Activated CD8-positive, alpha-beta memory T cell treated with anti-CD3 and anti-CD28 coated beads for 48 hours (primary cell): ENCODE results near the gene ZIC4.

Source experiments
- DNase-seq, 3 experiments: peaks; one replicate each; pipeline ENCODE4 v3.0.0-alpha.2; 2020; ENCODE audit warnings: low read depth in 2 of 3, low spot score in 2 of 3

ZIC4 gene

DNA sequence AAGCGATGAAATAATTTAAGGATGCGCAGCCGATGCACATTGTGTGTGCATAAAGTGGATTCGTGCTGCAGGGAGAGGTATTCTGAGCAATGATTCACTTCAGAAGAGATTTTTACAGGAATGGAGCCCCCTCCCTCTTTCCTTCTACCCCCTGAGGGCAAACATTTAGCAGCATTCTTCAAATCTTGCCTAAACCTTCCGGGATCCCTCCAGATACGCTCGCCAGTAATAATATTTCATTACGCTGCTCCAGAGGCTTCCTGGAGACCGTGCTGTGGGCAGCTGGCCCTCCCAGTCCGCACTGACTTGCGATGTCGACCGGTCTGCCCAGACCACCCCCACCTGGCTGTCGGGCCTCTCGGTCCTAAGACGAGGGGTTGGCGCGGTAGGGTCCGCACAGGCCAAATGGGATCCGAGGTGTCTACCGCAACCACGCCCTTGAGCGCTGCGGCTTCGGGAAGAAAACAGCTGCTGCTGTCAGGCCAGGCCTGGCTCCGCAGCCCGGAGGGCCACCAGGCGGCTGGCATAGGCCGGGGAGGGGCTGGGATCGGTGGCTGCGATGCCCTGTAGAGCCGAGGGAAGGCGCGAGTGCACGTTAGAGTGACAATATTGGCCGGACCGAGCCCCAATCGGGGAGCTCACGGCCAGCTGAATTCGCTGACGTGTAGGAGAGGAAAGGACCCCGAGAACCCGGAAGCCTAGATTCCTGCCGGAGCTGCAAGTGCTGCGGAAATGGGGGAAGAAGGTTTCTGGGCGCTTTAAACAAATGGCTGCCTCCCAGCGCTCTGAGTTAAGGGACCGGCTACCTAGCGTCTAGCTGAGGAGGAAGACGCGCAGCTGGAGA is 14.3 kb downstream of the ZIC4 start:
- DNase-seq = no peak

DNA sequence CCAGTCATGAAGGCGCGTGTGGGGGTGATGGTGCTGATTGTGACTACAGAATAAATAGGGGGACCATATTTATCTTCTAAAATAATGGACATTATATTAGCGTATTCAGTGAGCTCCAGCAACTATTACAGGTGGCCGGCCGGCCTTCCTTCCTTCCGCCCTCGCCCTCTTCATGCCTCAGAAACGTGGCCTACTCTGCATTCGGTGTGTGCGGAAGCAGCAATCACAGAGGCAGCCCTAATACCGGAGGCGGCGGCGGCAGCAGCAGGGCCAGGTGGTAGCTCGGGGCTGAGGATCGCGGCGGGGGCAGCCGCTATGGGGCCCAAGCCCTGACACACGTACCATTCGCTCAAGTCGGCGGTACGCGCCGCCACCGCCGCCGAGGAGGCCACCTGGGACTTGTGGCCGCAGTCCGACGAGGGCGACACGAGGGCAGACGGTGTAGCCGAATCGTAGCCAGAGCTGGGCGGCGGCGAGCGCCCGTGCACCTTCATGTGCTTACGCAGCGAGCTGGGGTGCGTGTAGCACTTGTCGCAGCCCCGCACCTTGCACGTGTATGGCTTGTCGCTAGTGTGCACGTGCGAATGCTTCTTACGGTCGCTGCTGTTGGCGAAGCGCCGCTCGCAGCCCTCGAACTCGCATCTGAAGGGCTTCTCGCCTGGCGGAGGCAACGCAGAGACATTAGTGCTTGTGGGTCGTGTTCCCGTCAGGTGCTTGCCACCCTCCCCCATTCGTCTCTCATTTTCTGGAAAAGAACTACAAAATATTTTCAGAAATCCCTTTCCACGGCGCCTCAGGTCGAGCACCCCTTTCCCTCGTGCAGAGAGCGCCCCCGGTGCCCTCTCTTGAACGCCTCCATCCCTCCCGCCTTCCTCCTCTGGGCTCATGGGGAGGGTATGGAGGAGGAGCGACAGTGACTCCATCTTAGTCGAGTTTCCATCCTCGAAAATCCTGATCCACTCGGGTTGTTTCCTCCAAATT is 15.5 kb downstream of the ZIC4 start:
- no peak for DNase-seq

DNA sequence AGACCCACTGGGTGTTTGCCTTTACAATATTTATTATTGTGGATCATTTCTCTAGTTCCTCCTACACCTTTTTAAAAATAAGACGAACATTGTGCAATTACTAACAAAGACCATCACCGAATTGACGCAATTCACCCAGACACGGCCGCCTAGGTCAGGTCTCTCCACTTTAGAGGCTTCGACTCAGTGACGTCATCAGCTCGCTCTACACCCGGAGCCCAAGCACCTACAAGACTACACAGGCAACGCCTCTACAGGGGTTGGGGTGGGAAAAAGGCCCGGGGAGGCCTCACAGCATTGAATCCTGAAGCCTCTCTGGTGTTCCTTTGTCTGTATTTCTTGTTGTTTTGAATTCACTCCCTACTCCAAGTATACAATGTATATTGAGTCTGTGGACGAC is 16.6 kb downstream of the ZIC4 start:
- no peak for DNase-seq

DNA sequence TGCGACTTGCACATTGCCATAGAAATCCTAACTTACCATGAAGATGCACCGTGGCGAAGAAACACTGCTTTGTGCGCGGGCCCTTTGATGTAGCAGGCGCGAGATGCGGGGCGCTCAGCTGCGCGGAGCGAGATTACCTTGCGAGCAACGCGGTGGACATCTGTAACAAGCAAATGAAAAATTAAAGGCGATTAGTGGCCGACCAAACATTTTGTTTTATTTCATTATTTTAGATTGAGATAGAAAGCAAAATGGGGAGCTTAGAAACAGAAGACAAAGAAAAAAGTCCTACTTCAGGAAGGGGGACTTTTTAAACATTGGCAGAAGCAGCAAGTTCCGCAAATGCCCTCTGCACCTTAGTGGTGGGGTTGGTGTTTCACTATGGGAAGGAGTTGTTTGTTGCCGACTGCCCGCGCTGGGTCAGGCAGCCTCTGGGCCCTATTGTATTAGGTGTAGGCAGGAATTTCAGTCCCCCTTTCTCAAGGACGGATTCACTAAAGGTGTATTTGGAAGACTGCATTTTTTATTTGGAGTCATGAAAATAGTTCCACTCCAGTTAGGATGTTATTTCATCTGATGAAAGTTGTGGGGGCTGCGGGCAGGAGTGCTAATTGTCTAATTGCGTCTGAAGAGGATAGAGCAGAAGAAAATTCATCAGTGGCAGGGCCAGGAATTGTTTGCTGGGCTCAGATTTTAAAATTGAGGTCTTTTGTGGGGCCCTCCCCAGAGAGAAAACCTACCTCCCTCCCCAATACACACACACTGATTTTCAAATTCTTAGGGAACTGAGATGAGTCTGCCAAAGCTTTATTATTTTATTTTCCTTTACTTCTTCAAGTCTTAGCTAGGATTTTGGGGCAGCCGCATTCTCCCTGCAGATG is 17.4 kb downstream of the ZIC4 start:
- DNase-seq = no peak

DNA sequence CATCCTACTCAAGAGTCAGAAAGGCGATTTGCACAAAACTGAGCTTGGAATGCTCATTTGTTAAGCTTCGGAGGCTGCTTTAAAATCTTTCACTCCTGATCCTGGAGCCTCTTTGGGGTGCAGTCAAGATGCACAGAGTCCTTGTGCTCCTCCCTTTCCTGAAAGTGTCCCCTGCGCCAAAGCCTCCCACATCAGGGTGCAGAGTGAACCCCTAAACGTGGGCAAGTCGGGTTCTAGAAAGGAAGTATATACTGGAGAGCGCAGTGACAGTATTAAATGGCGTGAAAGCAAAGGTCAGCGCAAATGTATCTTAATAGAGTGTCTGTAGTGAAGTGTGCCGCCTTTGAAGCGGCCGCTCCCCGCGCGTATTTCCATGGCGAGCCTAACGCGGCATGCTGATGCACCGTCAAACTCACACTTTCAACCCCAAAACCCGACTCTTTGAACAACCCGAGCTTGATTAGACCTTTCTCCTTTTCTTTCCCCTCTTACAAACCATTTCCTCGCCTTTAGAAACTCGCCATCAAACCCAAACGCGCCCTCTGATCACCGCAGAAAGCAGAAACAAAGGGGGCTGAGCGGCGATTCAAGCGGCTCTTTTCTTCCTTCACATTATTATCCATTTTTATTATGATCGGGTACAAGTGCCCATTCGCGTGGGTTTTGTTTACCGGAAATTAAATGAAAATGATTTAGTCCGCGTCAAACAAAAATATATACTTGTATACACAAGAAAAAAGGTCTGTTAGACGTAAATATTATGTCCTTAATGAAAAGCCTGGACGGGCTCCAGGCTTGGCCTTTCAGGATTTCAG is 18.3 kb downstream of the ZIC4 start:
- DNase-seq = no peak

DNA sequence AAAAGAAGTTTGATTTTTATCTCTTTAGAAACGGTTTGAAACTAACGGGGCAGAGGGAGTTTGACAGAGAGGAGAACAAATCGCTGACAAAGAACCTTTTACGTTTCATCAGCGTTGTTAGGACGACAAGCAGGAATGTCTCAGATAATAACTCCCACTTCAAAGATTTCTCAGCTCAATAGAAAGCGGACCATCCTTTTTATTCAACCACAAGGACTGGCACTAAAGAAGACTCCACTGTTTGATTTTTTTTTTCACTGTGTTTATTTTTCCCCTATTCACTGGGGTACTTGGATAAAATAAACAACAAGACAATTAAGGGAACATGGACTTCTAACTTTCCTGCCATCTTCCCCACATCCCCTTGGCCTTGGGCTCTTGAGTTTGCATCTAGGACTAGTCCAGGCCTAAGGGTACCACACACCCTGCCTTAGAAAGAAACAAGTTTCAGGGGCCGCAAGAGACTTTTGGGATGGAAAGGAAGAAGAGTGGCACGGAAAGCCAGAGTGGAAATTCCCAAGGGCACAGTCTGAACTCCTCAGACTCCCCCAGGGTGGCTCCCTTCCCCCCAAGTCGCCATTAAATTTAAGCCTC is 19.0 kb downstream of the ZIC4 start:
- no peak for DNase-seq

DNA sequence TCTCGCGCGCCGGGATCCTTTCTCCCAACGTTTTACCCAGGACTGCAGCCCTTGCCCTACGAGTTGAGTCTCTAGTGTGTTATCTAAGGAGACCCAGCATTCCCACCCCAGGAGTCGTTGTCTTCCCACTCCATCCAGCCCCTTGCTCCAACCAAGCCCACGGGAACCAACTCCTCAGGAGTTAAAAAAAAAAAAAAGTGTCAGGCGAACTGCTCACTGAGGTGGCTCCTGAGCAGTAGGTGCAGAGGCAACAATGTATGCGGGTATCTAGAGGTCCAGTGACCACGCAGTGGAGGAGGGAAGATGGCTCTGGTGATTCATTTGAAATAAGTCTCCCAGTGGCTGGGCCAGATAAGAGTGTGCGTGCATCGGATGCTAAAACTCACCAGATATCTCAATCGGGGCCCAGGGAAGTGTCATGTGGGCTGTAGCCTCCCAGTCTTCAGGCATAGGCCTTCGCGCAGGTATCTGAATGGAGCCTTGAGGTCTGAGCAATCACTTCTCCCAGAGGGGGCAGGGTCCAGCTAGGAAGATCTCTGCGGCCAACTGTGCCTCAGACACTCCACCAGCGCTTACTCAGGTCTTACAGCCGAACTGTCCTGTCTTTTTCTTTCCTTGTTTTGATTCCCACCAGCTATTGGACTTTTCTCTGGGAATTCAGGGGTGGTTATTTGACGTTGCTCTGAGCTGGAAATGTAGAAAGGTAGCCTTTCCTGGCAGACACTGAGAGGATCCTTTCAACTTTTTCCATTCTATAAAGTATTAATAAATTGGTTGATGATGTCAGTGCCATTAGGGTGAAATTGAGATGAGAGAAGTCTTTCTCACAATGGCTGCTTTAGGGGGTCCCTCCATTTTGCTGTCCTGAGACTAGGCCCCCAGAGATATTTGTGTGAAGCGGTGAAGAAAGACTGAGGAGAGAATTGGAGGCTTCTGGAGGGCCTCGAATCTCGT is 21.0 kb downstream of the ZIC4 start:
- no peak for DNase-seq

DNA sequence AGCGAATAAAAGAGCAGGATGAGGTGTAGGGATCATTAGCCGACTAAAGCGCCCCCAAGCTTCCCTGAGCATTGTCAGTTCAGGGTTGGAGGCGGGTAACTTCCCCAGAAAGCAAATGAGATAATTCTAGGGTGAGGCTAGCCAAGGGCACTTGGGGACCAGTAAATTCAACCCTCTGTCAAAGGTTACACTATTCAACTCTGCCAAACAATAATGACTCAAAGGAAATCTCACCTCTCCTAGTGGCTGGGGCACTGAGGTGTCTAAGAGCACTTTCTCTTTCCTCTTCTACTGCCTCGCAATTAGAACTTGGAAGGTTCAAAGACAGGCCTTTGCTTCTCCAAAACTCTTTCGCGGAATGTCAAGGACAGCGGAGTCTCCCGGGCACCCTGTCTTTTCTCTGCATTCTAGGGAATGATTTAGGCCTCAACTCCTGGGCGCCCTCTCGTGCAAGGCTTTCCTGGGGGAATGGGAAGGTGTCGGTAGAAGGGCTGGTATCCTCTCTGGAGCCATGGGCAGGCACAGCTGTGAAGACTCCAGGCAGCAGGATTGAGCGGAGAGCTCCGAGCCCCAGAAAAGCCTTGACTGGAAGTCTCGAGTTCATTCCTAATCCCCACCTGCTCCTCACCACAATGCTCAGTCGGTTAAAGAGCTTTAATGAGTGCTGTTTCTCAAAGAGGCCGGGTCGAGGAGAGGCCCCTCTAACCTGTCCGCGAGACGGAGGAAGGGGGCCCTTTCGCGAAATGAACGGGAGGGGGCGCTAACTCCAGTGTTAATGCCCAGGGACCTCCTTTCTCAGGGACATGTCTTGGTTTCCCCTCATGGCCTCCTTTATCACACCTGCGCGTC is 21.9 kb downstream of the ZIC4 start:
- DNase-seq = no peak

DNA sequence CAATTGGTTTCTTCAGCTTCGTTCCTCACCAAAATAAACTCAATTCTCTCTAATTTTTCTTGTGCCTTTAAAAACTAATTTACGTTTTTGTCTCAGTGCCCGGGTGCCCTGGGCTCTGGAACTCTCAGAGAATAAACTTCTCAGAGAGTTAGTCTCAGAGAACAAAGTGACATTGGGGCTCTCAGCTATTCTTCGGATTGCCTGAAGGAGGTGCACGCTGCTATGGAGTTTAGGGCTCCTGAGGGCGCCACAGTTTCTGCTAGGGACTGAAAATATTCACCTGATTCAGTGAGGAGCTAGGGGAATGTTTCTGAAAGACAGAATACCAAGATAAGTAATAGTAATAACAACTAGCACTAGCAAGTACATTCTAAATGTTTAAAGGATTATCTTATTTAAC is 22.7 kb downstream of the ZIC4 start:
- no peak for DNase-seq

DNA sequence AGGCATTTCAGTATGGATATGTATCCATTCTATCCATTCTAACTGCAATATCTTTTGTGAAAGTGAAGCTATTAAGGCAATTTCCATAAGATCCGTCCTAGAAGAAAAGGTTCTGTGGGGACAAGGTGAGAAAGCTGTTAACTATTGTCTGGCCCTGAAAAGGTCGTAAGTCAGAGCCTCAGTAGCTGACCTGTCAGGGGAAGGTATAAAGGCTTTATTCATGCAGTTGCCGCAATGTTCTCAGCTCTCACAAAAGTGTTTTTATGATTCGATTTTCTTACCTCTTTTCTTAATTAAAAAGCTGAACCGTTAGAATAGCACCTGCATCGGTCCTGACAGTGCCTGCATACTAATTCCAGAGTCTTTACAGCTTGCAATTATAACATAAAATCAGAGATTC is 24.7 kb downstream of the ZIC4 start:
- DNase-seq = no peak

DNA sequence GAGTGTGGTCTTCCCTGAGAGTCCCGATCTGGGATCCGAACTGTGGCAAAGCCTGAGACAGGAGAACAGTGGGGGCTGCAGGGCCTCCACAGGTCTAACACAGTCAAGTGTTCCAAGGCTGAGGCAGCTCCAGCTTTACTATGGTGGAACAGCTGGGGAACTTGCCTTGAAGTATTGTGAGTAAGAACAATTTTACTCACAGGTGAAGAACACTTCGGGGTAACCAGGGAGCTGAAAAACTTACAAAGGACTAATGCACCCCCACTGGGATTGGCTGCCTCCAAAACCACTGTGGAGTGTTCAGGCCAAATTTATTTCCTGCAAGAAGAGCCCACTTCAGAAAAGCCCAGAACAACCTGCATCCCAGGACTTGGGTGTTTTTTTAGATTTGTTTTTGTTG is 25.4 kb downstream of the ZIC4 start:
- no peak for DNase-seq

DNA sequence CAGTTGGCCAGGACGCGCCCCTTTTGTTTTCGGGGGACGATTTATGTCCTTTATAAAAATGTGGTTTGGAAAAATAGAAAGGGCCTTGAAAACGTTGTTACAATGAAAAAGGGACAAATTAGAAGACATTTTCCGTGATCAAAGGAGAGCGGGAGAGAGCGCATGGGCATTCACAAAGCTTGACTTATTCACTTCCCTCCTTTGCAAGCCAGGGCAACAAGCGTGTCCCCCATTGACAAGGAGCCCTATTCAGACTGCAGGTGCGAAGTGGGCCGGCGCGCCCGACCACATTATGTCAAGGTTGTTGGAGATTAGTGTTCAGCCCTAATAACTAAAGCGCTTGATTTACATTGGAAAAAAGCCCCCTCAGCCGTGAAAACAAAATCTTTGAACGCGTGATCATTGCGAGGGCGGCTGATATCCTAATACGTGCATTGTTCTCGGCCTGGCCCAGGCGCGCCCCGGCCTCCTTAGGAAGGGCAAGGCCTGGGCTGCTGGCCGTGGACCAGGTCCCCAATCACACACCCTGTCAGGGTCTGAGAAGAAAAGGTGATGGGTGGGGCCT is 25.9 kb downstream of the ZIC4 start:
- DNase-seq = no peak

DNA sequence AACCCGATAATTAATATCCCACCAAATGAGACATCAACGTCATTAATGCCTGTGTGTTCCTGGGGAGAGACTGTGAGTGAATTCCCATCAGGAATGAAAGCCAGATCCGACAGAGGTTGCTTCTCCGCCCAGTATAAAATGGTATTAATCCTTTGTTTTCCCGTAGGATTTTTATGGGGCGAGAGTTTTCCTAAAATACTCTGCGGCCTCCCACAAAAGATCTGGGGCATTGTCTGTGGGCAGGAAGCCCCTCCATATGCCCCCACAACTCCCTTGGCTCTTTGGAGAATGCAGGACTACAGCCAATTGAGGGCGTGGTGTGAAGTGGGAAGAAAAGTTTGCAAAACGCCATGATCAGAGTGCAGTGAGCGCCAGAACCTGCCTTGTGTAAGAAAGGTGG is 26.7 kb downstream of the ZIC4 start:
- DNase-seq = no peak

DNA sequence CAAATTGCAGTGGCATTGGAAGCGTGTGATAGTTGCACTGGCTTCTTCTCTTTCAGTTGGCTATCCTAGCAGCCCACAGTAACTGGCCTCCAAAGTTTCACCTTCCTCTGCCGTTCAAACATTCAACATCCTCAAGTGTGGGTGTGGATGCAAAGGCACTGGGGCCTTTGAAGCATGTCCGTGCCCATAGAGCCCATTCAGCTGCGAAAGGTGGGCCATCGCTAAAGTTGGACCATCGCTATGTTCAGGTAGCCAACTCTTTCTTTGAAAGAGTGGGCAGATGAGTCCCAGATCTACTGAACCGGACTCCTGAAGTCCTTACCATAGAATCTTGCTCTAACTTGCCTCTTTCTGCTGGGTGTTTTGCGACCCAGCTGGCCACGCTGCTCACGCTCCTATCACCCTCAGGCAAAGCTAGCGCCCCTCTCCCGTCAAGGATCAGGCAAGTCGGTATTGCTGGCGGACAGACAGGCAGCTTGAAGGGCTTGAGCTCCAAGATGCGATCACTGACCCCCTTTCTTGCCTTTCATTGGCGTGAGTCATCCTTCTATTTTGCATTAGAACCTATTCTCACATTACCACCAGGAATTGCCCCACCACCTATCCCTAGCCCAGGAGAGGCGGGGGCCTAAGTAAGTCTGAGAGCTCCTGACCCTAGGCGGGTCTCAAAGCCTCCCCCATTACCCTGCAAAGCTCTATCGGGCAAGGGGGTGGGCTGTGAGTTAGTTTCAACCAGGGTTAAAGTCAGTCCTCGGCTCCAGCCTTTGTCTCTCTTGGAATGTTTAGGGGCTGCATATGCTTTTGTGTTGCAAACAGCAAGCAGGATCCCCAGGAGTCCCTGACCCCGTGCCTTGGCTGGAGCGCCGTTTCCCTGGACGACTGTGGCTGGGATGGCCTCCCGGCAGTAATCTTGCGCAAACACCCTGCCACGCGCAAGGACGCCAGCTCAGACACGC is 28.7 kb downstream of the ZIC4 start:
- DNase-seq = no peak

DNA sequence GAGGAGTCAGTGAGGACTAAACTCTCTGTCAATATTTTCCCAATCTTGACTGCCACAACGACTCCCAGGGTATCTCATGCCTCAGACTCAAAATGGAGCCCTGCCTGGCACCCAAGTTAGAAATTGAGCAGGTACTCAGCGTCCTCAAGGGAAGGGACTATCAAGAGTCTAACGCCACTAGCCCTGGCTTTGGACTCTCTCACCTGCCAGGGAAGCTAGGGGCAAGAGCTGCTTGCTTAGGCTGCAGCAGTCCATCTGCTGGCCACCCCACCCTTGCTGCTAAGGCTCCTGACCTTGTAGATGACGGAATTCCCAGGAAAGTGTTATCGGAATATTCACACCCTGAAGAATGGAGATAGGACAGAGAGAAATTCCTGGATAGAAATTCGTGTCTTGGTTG is 33.0 kb downstream of the ZIC4 start:
- no peak for DNase-seq

DNA sequence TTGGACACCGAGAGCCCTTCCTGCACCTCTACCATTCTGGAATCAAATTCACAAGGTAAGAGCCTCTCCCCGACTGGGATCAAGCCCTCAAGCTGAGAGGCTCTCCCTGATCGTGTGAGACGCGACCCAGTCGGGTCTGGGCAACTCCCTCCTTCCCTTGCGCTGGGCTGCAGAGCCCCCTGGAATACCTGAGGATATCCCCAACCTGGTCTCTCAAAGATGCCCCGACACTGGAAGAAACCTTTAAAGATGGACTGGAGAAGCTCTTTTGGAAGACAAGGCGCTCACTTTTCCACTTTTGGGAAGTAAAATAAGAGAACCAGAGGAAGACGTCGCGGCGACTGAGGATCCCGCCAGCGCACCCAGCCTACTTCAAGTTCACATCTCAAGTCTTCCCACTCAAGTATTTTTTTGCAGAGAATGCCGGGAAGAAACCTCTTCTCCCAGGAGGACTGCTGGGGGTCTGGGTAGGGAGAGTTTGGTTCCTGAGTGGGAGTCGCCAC is 33.8 kb downstream of the ZIC4 start:
- DNase-seq = no peak
